GM19328 (cell line): ENCODE measurements around the gene CDC25B.
"Not testable (repeated sequence)": the region's sequence is repeated elsewhere in the genome, so short reads cannot be mapped to it uniquely, and the experiment has no call there.

Experiments
- ATAC-seq: cut with Tn5 transposase; IDR thresholded peaks from one replicate; pipeline ENCODE4 v1.9.1; 2021; ENCODE audit warnings: mild to moderate bottlenecking, moderate library complexity; ENCODE audit not compliant: unreplicated experiment

The CDC25B gene

DNA sequence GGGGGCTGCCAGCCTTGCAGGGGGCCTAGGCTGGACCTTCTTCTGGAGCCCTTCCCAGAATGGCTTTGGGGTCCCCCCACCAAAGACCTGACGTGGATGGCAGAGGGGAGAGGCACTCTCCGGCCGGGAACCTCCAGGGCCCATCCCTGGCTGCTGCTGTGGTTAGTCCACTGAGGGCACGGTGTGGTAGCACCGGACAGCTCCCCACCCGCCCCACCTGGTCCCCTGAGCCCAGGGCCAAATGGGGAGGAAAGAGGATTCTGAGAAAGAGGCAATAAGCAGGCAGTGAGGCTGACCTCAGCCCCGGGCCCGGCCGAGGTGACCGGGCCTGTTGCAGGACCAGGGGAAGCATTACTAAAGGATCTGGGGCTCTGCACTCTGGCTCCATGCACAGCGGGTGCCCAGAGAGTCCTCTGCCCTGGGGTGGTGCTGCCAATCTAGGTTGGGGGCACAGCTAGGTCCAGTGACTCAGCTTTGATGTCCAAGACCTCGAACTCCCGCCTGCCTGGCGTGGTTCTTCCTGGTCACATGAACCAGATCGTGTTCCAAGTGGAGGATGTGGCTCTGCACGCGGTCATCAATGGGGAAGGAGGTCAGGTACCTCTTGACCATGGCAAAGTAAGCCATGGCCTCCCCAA, 11.8 kb upstream of the CDC25B start:
- no peak for ATAC-seq

DNA sequence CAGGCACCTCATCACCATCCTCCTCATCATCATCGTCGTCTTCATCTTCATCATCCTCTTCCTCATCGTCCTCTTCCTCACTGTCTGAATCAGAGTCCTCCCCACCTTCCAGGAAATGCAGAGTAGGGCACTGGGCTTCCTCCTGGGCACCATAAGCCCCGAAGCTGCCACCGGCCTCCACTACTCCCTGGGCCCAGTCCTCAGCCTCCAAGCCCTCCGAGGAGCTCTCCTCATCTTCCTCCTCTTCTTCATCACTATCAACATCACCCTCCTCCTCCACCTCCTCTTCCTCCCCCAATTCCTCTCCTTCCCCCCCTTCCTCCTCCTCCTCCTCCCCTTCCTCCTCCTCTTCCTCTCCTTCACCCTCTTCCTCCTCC, 11.3 kb upstream of the CDC25B start:
- ATAC-seq = no peak

DNA sequence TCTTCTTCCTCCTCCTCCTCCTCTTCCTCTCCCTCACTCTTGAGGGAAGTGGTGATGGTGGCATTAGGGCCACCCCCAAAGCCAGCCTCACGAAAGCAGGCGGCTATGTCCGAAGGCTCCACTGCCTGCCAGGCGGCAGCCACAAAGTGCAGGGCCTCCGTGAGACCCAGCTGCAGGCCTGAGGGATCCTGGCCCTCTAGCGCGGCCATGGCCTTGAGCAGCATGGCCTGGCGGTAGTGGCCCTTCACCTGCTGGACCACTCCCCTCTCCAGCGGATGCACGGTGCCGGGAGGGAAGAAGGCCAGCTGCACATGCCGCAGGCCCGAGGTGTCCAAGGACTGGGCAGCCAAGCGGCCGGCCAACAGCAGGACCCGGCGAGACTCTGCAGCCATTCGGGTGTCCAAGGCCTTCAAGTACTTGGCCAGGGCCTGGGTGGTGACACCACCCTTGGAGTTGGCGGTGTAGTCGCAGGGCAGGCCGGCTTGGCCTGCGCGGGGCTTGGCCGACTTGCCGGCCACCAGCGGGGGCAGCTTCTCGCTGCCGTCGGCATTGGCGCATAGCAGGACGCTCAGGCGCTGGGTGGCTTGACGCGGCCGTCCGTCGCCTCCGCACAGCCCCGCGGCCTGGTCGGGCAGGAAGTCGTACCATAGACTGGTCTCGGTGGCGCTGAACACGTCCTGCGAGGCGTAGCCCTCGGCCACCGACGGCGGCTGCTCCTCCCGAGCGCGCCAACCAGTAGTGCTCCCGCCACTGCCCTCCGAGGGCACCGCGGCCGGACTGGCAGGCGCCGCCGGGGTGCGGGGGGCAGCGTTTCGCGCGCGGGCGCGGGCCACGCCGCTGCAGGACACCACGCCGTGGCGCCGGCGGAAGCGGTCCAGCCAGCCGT, 10.6 kb upstream of the CDC25B start:
- ATAC-seq = no peak

DNA sequence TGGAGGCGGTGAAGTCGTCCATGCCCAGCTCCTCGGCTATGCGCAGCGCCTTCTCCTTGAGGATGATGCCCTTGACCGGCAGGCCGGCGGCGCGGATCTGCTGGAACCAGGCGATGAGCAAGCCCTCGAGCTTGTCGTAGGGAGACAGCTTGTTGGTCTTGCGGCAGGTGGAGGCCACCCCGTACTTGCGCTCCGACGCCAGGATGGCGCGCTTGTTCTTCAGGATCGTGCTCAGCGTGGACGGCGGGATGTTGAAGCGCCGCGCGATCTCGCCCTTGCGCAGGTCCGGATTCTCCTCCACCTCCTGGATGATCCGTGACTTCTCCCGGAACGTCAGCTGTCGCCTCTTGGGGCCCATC, 10.0 kb upstream of the CDC25B start:
- ATAC-seq = peak; percentile 32

DNA sequence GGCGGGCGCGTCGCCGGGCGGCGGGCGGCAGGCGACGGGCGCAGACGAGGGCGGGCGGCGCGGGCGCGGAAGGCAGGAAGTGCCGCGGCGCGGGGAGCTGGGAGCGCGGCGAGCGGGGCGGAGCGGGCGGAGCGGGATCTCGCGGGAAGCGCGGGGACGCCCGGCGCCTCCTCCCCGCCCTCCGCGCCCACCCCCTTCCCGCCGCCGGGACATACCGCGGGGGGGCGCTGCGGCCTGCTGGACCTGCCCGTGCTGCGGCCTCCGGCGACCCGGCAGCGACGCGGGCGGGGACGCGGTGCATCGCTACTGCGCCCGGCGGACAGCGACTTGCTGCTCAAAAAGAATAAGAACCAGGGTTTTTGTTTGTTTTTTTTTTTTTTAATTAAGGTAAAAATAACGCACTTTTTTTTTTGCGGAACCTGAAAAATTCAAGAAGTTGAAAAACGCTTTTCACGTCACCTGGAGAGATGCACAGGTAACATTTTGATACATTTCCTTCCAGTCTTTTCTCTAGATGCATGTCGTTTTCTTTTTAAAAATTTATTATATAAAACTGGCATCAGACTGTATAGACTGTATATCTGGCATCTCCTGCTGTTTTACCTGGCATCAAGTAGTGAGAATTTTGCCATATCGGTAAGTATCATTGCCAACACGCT, 9.3 kb upstream of the CDC25B start, which contains the start of gene CENPB:
Gene CENPB, minus strand, starts transcription at position 76 of the 659 bp plus-strand sequence. CDS start 257 bp downstream, outside the sequence.
- ATAC-seq = peak; percentile 88

- ATAC-seq = no peak
Observed at GRCh38 chr20:3787324-3788014, 8.6 kb upstream of the CDC25B start.

DNA sequence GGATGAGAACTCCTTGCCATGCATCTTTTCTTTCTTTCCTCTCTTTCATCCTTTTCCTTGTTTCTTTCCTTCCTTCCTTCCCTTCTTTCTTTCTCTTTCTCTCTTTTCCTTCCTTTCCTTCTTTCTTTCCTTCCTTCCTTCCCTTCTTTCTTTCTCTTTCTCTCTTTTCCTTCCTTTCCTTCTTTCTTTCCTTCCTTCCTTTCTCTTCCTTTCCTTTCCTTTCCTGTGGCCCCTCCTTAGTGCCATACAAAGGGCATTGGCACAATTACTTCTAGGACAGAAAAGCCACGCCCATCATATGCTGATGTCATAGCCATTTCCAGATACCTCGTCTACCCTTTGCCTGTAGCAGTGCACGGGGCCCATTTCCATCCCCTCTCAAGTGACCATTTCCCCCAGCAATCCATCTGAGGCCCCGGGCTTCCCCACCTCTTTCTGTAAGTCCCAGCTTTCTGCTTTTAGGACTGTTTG, 7.4 kb upstream of the CDC25B start:
- no peak for ATAC-seq

GRCh38 chr20:3789201-3789600, 6.9 kb upstream of the CDC25B start:
- not testable (repeated sequence) for ATAC-seq

GRCh38 chr20:3794168-3794567, 1.9 kb upstream of the CDC25B start:
- ATAC-seq = not testable (repeated sequence)

DNA sequence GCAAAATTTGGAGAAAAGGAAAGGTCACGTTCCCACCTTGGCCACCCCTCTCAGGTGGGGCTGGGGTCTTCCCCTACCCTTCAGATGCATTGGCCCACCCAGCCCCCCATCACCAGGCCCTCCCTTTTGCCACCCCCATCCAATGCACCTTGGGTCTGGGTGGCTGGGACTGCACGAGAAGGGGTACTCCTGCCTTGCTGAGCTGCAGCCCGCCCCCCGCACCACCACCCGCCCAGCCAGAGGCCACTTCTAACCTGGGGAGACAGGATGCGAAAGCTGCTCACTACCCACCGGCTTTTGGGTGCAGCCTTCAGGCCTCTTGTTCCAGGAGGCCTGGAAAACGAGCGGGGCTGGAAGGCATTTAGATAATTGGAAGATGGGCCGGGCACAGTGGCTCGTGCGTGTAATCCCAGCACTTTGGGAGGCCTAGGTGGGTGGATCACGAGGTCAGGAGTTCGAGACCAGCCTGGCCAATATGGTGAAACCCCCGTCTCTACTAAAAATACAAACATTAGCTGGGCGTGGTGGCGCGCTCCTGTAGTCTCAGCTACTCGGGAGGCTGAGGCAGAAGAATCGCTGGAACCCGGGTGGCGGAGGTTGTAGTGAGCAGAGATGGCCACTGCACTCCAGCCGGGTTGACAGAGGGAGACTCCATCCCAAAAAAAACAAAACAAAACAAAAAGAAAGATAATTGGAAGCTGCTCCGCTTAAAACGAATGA, 1.2 kb upstream of the CDC25B start:
- no peak for ATAC-seq

DNA sequence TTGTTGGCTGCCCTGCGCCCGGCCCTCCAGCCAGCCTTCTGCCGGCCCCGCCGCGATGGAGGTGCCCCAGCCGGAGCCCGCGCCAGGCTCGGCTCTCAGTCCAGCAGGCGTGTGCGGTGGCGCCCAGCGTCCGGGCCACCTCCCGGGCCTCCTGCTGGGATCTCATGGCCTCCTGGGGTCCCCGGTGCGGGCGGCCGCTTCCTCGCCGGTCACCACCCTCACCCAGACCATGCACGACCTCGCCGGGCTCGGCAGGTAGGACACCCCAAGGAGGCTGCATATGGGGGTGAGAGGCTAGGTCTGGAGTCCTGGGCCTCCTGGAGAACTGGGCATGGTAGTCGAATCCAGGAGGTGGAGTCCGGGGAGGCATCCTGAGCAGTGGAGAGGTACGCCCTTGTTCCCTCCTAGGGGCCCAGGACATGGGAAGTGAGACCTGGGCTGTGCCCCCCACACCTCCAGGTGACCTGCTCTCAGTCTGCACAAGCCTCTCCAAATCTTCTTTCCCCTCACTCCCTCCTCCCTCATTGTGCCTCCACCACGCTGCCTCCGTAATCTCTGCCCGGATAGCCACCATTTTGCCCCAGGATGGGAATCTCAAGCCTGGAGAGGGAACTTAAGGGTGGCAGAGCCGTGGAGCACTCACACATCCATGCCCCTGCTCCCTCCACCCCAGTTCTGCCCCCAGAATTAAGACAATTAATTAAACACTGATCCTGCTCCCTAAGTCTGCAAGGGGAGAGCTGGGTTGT, 541 bp downstream of the CDC25B start:
- ATAC-seq = no peak

DNA sequence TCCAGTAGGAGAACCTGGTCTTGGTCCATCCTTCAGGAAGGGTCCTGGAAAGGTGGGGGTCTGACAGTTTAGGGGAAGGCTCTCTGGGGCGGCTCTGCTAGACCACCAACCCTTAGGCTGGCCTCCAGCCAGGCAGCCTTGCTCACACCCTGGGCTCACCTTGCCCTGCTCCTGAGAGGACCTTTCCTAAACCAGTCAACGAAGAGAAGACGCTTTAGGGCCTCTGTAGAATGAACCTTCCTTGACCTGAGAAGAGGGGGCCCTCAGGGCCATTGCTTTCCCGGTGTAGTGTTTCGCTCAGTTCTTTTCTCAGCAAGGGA, 1.1 kb downstream of the CDC25B start:
- ATAC-seq = no peak

- ATAC-seq = no peak
Observed at GRCh38 chr20:3797592-3798372, 1.7 kb downstream of the CDC25B start.

- ATAC-seq = no peak
Observed at GRCh38 chr20:3798373-3798768, 2.3 kb downstream of the CDC25B start.

DNA sequence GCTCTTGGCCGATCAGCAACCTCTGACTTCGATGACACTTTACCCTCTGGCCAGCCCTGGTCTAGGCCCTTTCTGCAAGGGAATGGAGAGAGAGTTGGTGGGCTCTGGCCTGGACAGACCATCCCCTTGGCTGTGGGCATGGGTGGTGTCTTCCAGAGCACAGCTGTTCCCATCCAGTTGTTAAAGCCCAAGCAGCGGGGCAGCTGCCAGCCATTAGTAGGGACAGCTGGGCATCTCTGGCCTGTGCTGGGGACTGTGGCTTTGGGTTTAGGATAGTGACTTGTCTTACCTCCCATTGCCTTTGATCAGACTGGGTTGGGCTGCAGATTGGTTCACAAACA, 2.8 kb downstream of the CDC25B start:
- no peak for ATAC-seq

- ATAC-seq = no peak
Observed at GRCh38 chr20:3800256-3800877, 4.3 kb downstream of the CDC25B start.

DNA sequence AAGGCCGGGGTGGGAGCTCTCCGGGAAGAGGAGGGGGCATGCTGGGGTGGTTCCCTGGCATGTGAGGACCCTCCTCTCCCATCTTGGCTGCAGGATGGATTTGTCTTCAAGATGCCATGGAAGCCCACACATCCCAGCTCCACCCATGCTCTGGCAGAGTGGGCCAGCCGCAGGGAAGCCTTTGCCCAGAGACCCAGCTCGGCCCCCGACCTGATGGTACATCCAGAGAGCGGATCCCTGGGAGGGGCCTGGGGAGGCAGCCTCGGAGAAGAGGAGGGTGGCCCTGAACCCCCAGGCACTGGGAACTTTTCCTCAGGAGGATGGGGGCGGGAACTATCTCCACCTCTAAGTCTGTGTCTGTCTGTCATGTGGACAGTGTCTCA, 4.8 kb downstream of the CDC25B start:
- ATAC-seq = no peak

GRCh38 chr20:3801299-3801698, 5.2 kb downstream of the CDC25B start:
- ATAC-seq = no peak

- no peak for ATAC-seq
Observed at GRCh38 chr20:3801846-3802245, 5.7 kb downstream of the CDC25B start.
